ENCODE data around the gene TMEM120B. TPM values are rescaled to one million over a fixed set of nuclear protein-coding genes. Genes with fewer than 3 reads are reported as not detected.
"Not testable (repeated sequence)": the region's sequence is repeated elsewhere in the genome, so short reads cannot be mapped to it uniquely, and the experiment has no call there.

The TMEM120B gene
- total RNA-seq, 1 donor from 2014 or later = 7.2 TPM

- DNase-seq = no peak
Measured at GRCh38 chr12:121748218-121748570, 35.6 kb downstream of the TMEM120B start.

- no peak for DNase-seq
Measured at GRCh38 chr12:121748571-121749265, 36.2 kb downstream of the TMEM120B start.

- no peak for DNase-seq
Measured at GRCh38 chr12:121749267-121749666, 36.7 kb downstream of the TMEM120B start.

- no peak for DNase-seq
Measured at GRCh38 chr12:121750507-121750955, 38.0 kb downstream of the TMEM120B start.

GRCh38 chr12:121751034-121751433, 38.5 kb downstream of the TMEM120B start:
- no peak for DNase-seq

- DNase-seq = no peak
Measured at GRCh38 chr12:121751749-121752351, 39.3 kb downstream of the TMEM120B start.

GRCh38 chr12:121753844-121754264, 41.3 kb downstream of the TMEM120B start:
- DNase-seq = no peak

- DNase-seq = no peak
Measured at GRCh38 chr12:121754836-121755235, 42.3 kb downstream of the TMEM120B start.

GRCh38 chr12:121755591-121755990, 43.0 kb downstream of the TMEM120B start:
- no peak for DNase-seq

- not testable (repeated sequence) for DNase-seq
Measured at GRCh38 chr12:121758536-121758935, 46.0 kb downstream of the TMEM120B start.

GRCh38 chr12:121762269-121762668, 49.7 kb downstream of the TMEM120B start:
- DNase-seq = no peak

- no peak for DNase-seq
Measured at GRCh38 chr12:121764808-121765207, 52.3 kb downstream of the TMEM120B start.

GRCh38 chr12:121765573-121765972, 53.0 kb downstream of the TMEM120B start:
- peak; percentile 30 for DNase-seq

GRCh38 chr12:121766290-121767039, 53.9 kb downstream of the TMEM120B start:
- no peak for DNase-seq

GRCh38 chr12:121767525-121768016, 55.0 kb downstream of the TMEM120B start:
- DNase-seq = peak; percentile 45

- no peak for DNase-seq
Measured at GRCh38 chr12:121769297-121769830, 56.8 kb downstream of the TMEM120B start.

- DNase-seq = no peak
Measured at GRCh38 chr12:121769831-121770301, 57.3 kb downstream of the TMEM120B start.

- DNase-seq = no peak
Measured at GRCh38 chr12:121770388-121770787, 57.8 kb downstream of the TMEM120B start.

GRCh38 chr12:121770813-121771625, 58.5 kb downstream of the TMEM120B start:
- no peak for DNase-seq

- DNase-seq = no peak
Measured at GRCh38 chr12:121773011-121773777, 60.6 kb downstream of the TMEM120B start.

GRCh38 chr12:121774968-121775474, 62.5 kb downstream of the TMEM120B start:
- no peak for DNase-seq
